DOHH2 (cell line): ENCODE measurements around the gene USB1.
A peak's percentile ranks its signal among the peaks of the same experiment; 100 is the strongest.

ENCODE experiments used
- H3F3A ChIP-seq: fragments of 200-600 bp; sonication (generic), shearing (Covaris generic); 2 replicates; pipeline ENCODE4 v1.6.0; 2016; ENCODE audit warnings: antibody characterized with exemption, mild to moderate bottlenecking; ENCODE audit not compliant: control insufficient read depth, insufficient read depth
- H3K27ac ChIP-seq: fragments of 200-600 bp; sonication (generic); 2 replicates; pipeline ENCODE4 v1.5.1; 2014; ENCODE audit warnings: low read depth, mild to moderate bottlenecking, low read length, moderate library complexity
- H3K27me3 ChIP-seq: fragments of 200-600 bp; sonication (generic); 2 replicates; pipeline ENCODE4 v1.6.1; 2014; ENCODE audit warnings: mild to moderate bottlenecking, low read length, mixed read lengths; ENCODE audit not compliant: control insufficient read depth
- H3K36me3 ChIP-seq: fragments of 200-600 bp; sonication (generic); 2 replicates; pipeline ENCODE4 v1.6.1; 2014; ENCODE audit warnings: mild to moderate bottlenecking, low read length, moderate library complexity, mixed read lengths; ENCODE audit not compliant: control insufficient read depth
- H3K4me1 ChIP-seq: fragments of 200-600 bp; sonication (generic); 2 replicates; pipeline ENCODE4 v1.6.1; 2014; ENCODE audit warnings: mild to moderate bottlenecking, low read length, mixed read lengths; ENCODE audit not compliant: control insufficient read depth
- H3K4me2 ChIP-seq: fragments of 200-600 bp; sonication (generic); 2 replicates; pipeline ENCODE4 v1.6.0; 2014; ENCODE audit warnings: mild to moderate bottlenecking, low read length, moderate library complexity
- H3K4me3 ChIP-seq: fragments of 200-600 bp; sonication (generic); 2 replicates; pipeline ENCODE4 v1.5.1; 2014; ENCODE audit warnings: mild to moderate bottlenecking, low read length, mixed read lengths
- H3K79me2 ChIP-seq: fragments of 200-600 bp; sonication (generic); 2 replicates; pipeline ENCODE4 v1.6.1; 2014; ENCODE audit warnings: mild to moderate bottlenecking, low read length, mixed read lengths; ENCODE audit not compliant: control insufficient read depth
- H3K9me2 ChIP-seq: fragments of 200-600 bp; sonication (generic); replicated peaks from 2 replicates; pipeline ENCODE4 v1.6.1; 2014; ENCODE audit warnings: mild to moderate bottlenecking, low read length, mixed read lengths; ENCODE audit not compliant: control insufficient read depth
- H3K9me3 ChIP-seq: fragments of 200-600 bp; sonication (generic); 2 replicates; pipeline ENCODE4 v1.6.1; 2014; ENCODE audit warnings: antibody characterized with exemption, low read length, mixed read lengths; ENCODE audit not compliant: control insufficient read depth, insufficient read depth
- H4K20me1 ChIP-seq: fragments of 200-600 bp; sonication (generic); 2 replicates; pipeline ENCODE4 v1.6.0; 2014; ENCODE audit warnings: low read depth, mild to moderate bottlenecking, antibody characterized with exemption, low read length, moderate library complexity; ENCODE audit not compliant: control insufficient read depth, insufficient read depth
- CTCF ChIP-seq: fragments of 200-600 bp; sonication (generic); IDR thresholded peaks from one replicate; pipeline ENCODE4 v1.5.1; 2014; ENCODE audit warnings: antibody characterized with exemption, mild to moderate bottlenecking, low read depth, low read length; ENCODE audit not compliant: poor library complexity, severe bottlenecking
- EZH2phosphoT487 ChIP-seq: fragments of 200-600 bp; sonication (generic); IDR thresholded peaks from 2 replicates; pipeline ENCODE4 v1.6.1; 2017; ENCODE audit warnings: borderline replicate concordance, mild to moderate bottlenecking, antibody characterized with exemption, low read length, moderate library complexity, mixed read lengths

USB1 gene

GRCh38 chr16:57997528-57998265 is 3.5 kb upstream of the USB1 start:
- peaks cover 25% of the 10 kb centered on the region for H3K4me1 ChIP-seq
- H3K27ac ChIP-seq = no peak overlapping the region
- H3K4me3 ChIP-seq = no peak overlapping the region
- no peaks in the 10 kb centered on the region for H3K9me3 ChIP-seq
- no peak overlapping the region for H3K4me2 ChIP-seq
- peaks cover 40% of the 10 kb centered on the region for H3K36me3 ChIP-seq
- peaks cover 6% of the 10 kb centered on the region; the same call in 1 of the 2 replicates for H4K20me1 ChIP-seq
- H3K27me3 ChIP-seq = no peaks in the 10 kb centered on the region
- H3K79me2 ChIP-seq = peaks cover 22% of the 10 kb centered on the region
- TF ChIP-seq EZH2phosphoT487 (no peak), CTCF (no peak)
- H3F3A ChIP-seq = peaks cover 7% of the 10 kb centered on the region; the same call in 1 of the 2 replicates
- H3K9me2 ChIP-seq = no peaks in the 10 kb centered on the region

- peaks cover 7% of the 10 kb centered on the region; the same call in 1 of the 2 replicates for H3F3A ChIP-seq
- H4K20me1 ChIP-seq = peaks cover 6% of the 10 kb centered on the region; the same call in 1 of the 2 replicates
- no peaks in the 10 kb centered on the region for H3K27me3 ChIP-seq
- TF ChIP-seq CTCF (no peak), EZH2phosphoT487 (no peak)
- H3K36me3 ChIP-seq = peaks cover 47% of the 10 kb centered on the region
- no peaks in the 10 kb centered on the region for H3K9me3 ChIP-seq
- H3K4me2 ChIP-seq = 0 out of 2 replicates have a peak overlapping the region, but pooled peaks have one; percentile 93
- H3K27ac ChIP-seq = no peak overlapping the region
- peaks cover 25% of the 10 kb centered on the region for H3K4me1 ChIP-seq
- H3K79me2 ChIP-seq = peaks cover 22% of the 10 kb centered on the region
- H3K9me2 ChIP-seq = no peaks in the 10 kb centered on the region
- H3K4me3 ChIP-seq = no peak overlapping the region
These were observed 2.7 kb upstream of the USB1 start for GRCh38 chr16:57998486-57998885.

- TF ChIP-seq EZH2phosphoT487 (no peak), CTCF (no peak)
- H3F3A ChIP-seq = peaks cover 7% of the 10 kb centered on the region; the same call in 1 of the 2 replicates
- no peaks in the 10 kb centered on the region for H3K9me3 ChIP-seq
- peaks cover 49% of the 10 kb centered on the region for H3K36me3 ChIP-seq
- no peaks in the 10 kb centered on the region for H3K9me2 ChIP-seq
- peaks cover 22% of the 10 kb centered on the region for H3K79me2 ChIP-seq
- H3K27me3 ChIP-seq = no peaks in the 10 kb centered on the region
- H3K4me2 ChIP-seq = peak overlapping the region; percentile 93
- peaks cover 25% of the 10 kb centered on the region for H3K4me1 ChIP-seq
- H3K4me3 ChIP-seq = peak overlapping the region; percentile 77
- H4K20me1 ChIP-seq = peaks cover 6% of the 10 kb centered on the region; the same call in 1 of the 2 replicates
- H3K27ac ChIP-seq = no peak overlapping the region
These were observed 2.2 kb upstream of the USB1 start for GRCh38 chr16:57998992-57999365.
